HepG2 (cell line): ENCODE measurements around the gene LGALS7B.

Experiments used
- CREB1 ChIP-seq, 2 experiments: fragments of 450-650 bp in 1 of 2; IDR thresholded peaks; 2 replicates each; pipeline ENCODE4 v1.6.1; 2016 to 2017; ENCODE audit warnings: control low read depth in 1 of 2, mild to moderate bottlenecking in 1 of 2, missing compliant biosample characterization in 1 of 2, missing genetic modification characterization in 1 of 2
- MXI1 ChIP-seq: IDR thresholded peaks from 3 replicates; pipeline ENCODE4 v1.6.1; 2012; ENCODE audit warnings: low read depth, low read length, inconsistent platforms, borderline replicate concordance
- NFYC ChIP-seq: IDR thresholded peaks from 2 replicates; pipeline ENCODE4 v1.6.1; 2016; ENCODE audit warnings: missing genetic modification reagents, missing compliant biosample characterization
- PPARG ChIP-seq: conservative IDR thresholded peaks from 2 replicates; pipeline ENCODE4 v1.6.1; 2016; ENCODE audit warnings: missing biosample characterization, missing genetic modification reagents
- REXO4 ChIP-seq: sonication (generic); formaldehyde crosslinking; IDR thresholded peaks from 2 replicates; pipeline ENCODE4 v1.8.0; 2022; ENCODE audit warnings: missing genetic modification reagents, mild to moderate bottlenecking, borderline replicate concordance
- ZNF264 ChIP-seq: sonication (generic); formaldehyde crosslinking; IDR thresholded peaks from 2 replicates; pipeline ENCODE4 v1.4.0; 2020; ENCODE audit warnings: missing genetic modification reagents
- ZNF567 ChIP-seq: sonication (generic); formaldehyde crosslinking; IDR thresholded peaks from 2 replicates; pipeline ENCODE4 v1.8.1; 2023; ENCODE audit warnings: mild to moderate bottlenecking, missing genetic modification reagents, borderline replicate concordance
- TF ChIP-seq, protein P1 (sequence below): sonication (generic); formaldehyde crosslinking; IDR thresholded peaks from 2 replicates; pipeline ENCODE4 v1.5.0; 2020; ENCODE audit warnings: mild to moderate bottlenecking, missing genetic modification reagents, moderate library complexity
- TF ChIP-seq, protein P2 (sequence below): IDR thresholded peaks from 2 replicates; pipeline ENCODE4 v1.6.1; 2012; ENCODE audit warnings: inconsistent platforms
- TF ChIP-seq, protein P3 (sequence below): sonication (generic); formaldehyde crosslinking; IDR thresholded peaks from 2 replicates; pipeline ENCODE4 v1.8.1; 2023; ENCODE audit warnings: mild to moderate bottlenecking, missing genetic modification reagents
- TF ChIP-seq, protein P4 (sequence below): sonication (generic); formaldehyde crosslinking; IDR thresholded peaks from 2 replicates; pipeline ENCODE4 v1.4.0; 2020; ENCODE audit warnings: missing genetic modification reagents

DNA sequence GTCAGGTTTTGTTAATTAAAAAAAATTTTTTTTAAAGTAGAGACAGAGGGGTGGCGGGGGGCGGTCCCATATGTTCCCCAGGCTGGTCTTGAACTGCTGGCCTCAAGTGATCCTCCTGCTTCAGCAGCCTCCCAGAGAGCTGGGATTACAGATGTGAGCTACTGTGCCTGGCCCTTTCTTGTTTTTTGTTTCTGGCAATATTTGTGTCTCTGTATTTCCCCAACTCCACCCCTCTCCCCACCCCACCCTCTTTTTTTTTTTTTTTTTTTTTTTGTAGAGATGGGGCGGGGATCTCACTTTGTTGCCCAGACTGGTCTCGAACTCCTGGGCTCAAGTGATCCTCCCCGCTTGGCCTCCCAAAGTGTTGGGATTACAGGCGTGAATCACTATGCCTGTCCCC, 44.1 kb upstream of the LGALS7B start:
- TF ChIP-seq, protein P1, sequence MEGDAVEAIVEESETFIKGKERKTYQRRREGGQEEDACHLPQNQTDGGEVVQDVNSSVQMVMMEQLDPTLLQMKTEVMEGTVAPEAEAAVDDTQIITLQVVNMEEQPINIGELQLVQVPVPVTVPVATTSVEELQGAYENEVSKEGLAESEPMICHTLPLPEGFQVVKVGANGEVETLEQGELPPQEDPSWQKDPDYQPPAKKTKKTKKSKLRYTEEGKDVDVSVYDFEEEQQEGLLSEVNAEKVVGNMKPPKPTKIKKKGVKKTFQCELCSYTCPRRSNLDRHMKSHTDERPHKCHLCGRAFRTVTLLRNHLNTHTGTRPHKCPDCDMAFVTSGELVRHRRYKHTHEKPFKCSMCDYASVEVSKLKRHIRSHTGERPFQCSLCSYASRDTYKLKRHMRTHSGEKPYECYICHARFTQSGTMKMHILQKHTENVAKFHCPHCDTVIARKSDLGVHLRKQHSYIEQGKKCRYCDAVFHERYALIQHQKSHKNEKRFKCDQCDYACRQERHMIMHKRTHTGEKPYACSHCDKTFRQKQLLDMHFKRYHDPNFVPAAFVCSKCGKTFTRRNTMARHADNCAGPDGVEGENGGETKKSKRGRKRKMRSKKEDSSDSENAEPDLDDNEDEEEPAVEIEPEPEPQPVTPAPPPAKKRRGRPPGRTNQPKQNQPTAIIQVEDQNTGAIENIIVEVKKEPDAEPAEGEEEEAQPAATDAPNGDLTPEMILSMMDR (CRISPR knock-in tag), result no peak
- TF ChIP-seq, protein P2, sequence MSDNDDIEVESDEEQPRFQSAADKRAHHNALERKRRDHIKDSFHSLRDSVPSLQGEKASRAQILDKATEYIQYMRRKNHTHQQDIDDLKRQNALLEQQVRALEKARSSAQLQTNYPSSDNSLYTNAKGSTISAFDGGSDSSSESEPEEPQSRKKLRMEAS, result no peak
- no peak for TF ChIP-seq PPARG (CRISPR knock-in tag)
- TF ChIP-seq CREB1 (IDR thresholded peaks at IDR 0.05), result no peak
- no peak for TF ChIP-seq CREB1 (CRISPR knock-in tag; IDR thresholded peaks at IDR 0.05)
- TF ChIP-seq, protein P3, sequence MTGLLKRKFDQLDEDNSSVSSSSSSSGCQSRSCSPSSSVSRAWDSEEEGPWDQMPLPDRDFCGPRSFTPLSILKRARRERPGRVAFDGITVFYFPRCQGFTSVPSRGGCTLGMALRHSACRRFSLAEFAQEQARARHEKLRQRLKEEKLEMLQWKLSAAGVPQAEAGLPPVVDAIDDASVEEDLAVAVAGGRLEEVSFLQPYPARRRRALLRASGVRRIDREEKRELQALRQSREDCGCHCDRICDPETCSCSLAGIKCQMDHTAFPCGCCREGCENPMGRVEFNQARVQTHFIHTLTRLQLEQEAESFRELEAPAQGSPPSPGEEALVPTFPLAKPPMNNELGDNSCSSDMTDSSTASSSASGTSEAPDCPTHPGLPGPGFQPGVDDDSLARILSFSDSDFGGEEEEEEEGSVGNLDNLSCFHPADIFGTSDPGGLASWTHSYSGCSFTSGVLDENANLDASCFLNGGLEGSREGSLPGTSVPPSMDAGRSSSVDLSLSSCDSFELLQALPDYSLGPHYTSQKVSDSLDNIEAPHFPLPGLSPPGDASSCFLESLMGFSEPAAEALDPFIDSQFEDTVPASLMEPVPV (CRISPR knock-in tag), result no peak
- no peak for TF ChIP-seq ZNF567
- TF ChIP-seq ZNF264 (CRISPR knock-in tag), result no peak
- TF ChIP-seq, protein P4, sequence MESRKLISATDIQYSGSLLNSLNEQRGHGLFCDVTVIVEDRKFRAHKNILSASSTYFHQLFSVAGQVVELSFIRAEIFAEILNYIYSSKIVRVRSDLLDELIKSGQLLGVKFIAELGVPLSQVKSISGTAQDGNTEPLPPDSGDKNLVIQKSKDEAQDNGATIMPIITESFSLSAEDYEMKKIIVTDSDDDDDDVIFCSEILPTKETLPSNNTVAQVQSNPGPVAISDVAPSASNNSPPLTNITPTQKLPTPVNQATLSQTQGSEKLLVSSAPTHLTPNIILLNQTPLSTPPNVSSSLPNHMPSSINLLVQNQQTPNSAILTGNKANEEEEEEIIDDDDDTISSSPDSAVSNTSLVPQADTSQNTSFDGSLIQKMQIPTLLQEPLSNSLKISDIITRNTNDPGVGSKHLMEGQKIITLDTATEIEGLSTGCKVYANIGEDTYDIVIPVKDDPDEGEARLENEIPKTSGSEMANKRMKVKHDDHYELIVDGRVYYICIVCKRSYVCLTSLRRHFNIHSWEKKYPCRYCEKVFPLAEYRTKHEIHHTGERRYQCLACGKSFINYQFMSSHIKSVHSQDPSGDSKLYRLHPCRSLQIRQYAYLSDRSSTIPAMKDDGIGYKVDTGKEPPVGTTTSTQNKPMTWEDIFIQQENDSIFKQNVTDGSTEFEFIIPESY (CRISPR knock-in tag), result no peak
- no peak for TF ChIP-seq NFYC
- no peak for TF ChIP-seq REXO4 (CRISPR knock-in tag)
- TF ChIP-seq MXI1, result no peak
